Astrocyte of the hippocampus (primary cell): Measurements from ENCODE around the gene GOLT1A.

Source experiments
- DNase-seq: peaks from one replicate; pipeline ENCODE4 v3.0.0; 2011; ENCODE audit warnings: low read depth, low spot score

The GOLT1A gene, protein sequence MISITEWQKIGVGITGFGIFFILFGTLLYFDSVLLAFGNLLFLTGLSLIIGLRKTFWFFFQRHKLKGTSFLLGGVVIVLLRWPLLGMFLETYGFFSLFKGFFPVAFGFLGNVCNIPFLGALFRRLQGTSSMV

DNA sequence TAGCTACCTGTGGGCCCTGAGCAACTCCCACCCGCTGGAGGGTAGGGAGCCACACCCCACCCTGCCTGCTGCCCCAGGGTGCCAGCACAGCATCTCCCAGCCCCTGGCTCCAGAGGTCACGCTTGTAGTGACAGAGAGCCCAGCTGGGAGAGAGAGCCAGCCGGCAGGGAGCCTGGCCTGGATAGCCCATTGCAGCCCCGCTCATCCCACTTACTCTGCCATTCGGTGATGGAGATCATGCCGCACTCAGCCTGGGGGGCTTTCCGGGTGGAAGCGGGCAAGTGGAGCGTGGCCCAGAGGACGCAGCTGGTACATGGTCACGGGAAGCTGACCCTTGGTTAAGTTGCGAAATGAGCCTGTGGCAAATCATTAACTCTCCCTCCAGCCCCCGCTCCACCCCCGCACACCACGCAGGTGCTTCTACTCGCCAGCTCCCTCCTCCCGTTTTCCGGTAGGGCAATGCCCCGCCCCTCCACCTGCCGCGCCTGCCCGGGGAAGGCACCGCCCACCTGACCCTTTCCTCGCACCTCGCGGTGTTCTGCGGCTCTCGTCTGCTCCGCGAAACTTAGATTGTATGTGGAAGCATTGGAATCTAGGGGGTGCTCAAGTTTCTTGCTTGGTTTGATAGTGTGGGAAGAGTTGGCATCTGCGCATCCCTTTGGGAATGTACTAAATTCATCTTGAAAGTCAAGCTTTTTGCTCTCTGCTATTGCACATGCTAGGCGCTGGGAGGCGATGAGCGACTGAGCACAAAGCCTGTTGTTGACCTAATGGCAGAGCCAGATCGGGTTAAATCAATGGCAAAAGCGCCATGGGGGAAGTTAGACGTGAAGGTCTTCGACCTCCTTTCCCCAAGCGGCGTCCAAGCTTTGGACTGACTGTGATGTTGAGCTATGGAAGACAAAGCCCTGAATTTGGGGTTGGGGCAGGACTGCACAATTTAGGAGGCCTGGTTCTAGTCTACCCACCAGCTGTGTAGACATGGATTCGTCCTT, at the start of gene GOLT1A:
Gene GOLT1A (minus strand): TSS at position 321 of the 995 bp plus-strand sequence. CDS start 82 bp downstream, at position 239.
- DNase-seq, result peak; percentile 70

DNA sequence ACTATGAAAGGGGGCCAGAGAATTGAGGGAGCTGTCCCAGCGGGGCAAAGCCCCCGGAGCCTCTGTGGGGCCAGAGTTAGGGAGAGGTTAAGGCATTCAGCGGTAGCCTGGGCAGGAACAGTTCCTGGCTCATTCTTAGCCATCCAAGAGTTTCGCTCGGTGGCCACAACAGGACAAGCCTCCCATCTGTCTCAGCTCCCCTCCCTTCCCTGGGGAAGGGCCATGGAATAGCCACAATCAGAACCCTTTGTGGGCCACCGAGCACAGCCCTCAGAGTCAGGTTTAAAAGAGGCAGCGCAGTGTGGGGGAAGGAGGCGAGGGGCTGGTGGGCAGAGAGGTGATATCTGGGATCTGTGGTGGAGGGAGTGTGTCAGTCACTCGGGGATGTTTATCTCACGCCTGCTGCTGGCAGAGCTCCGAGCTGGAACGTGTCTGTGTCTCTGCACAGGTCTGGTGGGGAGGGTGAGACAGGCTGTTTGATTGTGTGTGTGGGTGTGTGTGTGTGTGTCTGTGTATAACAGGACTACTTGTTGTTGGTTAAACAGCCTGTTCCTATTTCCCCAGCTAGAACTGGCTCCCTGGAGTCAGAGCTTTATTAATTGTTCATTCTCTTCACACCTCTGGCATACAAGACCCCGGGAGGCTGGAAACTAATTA, 49.6 kb upstream of the GOLT1A start:
- peak; percentile 14 for DNase-seq

DNA sequence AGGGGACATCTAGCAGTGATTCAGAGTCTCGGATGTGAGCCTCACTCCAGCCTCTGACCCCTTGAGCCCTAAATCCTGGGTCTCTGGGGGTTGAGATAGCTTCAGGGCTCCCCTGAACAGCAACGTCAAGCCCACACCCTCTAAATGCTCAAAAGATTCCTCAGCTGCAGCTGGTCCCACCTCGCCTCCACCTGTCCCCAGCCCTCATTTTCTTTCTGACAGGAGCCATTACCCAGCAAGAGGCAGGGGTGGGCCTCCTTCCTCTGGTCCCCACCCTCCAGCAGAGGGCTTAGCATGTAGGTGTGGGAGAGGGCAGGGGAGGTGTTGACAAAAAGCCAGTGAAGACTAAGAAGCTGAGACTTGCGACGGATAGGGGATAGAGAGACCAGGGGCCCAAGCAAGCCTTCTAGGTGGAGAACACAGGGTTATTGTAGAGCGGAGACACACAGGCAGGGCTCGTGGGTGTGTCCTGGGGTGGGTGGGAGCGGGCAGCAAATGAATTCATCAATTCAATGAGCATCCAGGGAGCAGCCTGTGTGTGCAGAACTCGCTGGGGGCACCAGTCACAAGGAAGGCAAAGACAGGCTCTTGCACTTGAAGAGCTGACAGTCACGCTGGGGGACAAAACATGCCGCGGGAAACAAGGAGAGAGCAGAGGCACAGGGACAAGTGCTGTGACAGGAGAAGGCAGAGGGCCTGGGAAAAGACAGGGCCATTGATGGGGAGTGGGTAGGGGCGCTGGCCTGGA, 48.9 kb upstream of the GOLT1A start:
- DNase-seq, result no peak

DNA sequence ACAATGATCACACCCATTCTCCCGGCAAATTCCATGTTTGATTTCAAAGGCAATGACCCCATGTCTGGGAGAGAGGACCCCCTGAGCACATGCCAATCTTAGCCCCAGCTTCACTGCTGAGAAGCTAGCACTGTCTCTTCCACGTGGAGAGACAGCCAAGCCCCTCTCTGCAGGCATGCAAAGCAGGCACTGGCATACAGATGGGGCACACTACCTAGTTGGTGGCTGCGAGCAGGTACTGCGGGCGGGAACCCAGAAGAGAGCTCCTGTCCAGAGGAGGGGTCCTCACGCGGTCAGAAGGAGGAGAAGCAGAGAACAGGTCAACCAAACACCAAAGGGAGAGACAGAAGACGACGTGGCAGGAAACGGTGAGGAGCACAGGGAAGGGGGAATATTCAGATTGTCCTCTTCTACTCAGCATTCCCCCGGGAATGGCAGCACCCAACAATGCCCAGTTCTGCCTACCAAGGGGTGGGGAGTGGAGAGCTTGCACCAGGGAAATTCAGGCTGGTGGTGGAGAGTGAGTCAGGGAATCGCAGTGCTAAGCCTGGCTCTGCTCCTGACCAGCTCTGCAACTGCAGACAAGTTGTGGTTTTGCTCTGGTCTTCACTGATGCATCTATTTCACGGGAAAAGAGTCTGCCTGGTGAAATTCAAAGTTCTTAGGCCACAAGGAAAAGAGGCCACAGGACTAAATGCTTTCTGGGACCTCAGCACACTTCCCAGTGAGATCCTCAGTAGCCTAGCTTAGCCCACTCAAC, 48.1 kb upstream of the GOLT1A start:
- DNase-seq, result peak; percentile 63

DNA sequence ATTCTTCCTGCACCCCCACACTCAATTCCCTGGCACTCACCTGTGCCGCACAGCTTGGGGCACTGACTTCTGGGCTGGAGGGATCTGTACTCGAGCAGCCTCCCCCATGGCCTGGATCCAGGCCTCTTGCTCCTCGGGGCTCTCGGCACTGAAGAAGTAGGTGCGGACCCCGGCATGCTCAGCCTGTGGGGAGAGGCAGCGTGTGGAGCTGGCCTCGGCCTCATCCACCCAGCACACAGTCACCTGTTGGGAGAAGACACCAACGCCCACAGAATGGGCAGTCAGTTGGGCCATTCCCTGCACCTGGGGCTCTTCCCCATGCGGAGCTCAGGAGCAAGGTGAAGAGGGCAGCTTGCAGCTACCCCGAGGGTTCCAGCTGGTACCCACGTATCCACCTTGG, 47.5 kb upstream of the GOLT1A start:
- DNase-seq, result no peak

DNA sequence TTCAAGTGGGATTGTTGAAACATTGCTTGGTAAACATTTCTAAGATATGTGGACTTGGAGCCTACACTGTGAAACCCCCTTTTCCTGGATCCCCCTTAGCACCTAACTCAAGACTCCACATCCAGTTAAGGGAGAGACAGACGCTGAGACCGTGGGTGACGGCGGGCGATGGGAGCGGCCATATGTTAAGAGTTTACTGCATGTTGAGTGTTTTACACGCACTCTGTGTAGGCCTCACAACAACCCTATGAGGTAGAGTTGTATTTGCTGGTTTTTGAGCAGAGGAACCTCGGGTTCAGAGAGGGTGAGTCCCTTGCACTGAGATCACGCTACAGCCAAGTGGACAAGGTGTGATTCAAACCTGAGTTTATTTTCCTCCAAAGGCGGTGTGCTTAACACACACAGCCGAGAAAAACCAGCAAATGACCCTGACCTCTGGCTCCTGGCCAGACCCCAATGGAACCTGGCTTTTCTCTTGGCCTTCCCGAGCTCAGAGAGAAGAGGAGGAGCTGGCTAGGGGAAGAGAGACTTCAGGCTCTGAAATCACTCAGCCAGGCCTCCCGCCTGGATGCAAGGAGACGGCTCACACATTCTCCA, 46.9 kb upstream of the GOLT1A start:
- no peak for DNase-seq

DNA sequence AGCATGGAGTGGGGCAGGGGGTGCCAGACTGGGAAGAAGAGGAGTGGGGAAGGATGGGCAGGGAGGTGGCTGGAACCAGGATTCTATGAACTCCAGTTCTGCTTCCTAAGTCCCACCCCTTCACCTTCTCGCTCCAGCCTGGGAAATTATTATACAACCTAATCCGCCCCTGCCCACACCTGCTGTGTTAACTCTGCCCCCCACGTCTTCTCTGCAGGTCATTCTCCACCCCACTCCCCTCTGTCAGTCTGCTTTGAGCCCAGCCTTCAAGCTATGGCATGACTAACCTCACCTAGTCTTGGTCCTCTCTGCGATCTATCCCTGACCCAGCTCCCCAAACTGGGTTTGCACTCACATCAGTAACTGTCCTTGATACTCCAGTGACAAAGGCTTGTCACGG, 46.0 kb upstream of the GOLT1A start:
- no peak for DNase-seq

DNA sequence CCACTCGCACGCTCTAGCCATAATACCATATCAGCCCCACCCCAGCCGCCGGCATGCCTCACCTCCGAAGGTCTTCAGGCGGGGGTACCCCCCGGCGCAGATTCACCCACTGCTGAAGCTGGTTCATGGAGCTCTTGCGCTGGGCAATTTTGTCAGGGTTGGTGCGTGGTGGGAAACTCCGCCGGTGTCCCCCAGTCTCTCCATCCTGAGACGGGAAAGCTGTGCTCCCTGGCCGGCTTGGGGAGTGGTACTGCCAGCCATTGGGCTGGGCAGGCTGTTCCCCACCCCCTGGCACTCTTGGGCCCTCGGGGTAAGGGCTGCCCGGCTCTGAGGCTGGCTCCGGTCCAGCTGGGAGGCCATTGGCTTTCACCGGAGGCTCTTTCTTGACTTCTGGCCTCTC, 45.4 kb upstream of the GOLT1A start:
- DNase-seq, result no peak

DNA sequence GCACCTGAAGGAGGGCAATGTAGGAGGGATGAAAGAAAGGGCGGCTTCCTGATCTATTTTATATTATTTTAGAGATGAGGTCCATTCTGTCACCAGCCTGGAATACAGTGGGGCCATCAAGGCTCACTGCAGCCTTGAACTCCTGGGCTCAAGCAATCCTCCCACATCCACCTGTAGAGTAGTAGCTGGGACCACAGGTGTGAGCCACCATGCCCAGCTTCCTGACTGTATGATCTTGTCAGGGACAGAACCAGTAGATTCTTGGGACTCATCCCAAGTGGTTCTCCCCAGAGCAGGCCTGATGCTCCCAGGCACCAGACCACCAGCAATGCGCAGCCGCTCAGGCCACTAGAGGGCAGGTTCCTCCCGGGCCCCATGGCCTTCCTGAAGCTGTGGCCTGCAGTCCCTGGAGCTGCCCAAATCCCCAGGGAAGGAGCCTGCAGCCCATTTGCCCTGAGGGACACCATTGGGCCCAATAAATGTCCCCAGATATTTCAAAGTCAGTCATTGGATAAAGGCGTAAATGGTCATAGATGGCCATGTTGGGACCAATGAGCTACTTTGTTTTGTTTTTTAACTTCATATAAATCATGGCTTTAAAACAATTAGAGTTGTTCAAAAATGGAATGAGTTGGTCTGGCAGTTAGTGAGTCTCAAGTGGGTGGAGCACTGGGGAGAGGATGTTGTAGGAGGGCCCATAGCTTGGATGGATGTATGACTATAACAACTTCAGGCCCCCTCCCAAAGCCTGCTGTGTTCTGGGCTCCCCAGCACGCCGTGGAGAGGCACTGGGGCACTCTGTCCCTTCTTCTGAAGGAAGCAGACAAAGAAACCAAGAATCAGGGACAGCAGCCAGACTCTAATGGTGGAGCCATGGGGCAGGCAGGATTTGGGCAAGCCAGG, 44.7 kb upstream of the GOLT1A start:
- DNase-seq, result peak; percentile 61

DNA sequence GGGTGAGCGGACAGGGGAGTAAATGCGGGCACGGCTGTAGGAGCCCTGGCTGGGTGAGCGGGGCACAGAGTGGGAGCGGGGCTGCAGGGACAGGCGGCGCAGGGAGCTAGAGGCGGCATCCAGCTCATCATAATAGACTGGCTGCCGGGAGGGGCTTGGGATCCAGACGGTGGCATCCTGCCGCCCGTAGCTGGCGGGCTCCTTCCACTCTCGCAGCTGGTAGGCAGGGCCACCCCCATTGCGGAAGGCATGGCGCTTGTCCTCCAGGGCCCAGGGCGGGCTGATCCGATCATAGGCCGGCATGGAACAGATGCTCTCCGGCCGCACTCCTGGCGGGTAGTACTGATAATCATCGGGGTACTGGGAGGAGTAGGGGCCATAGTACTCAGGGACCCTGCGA, 43.7 kb upstream of the GOLT1A start:
- no peak for DNase-seq

DNA sequence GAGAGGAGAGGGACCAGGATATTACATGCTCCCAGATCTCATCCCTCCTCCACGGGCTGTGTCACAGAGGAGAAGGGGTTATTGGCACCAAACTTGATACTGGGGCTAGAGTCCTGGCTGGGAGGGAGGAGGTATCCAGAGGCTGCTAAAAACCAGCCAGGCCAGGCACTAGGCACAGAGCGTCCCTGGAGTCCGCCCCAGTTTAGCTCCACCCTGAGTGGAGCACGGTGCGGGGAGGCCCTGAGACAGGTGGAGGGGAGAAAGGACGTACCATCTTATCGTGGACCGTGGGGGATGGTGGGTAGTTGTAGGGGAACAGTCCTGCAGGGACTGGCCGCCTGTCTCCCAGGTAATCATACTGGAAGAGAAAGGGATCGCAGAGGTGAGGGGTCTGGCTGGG, 42.7 kb upstream of the GOLT1A start:
- no peak for DNase-seq

DNA sequence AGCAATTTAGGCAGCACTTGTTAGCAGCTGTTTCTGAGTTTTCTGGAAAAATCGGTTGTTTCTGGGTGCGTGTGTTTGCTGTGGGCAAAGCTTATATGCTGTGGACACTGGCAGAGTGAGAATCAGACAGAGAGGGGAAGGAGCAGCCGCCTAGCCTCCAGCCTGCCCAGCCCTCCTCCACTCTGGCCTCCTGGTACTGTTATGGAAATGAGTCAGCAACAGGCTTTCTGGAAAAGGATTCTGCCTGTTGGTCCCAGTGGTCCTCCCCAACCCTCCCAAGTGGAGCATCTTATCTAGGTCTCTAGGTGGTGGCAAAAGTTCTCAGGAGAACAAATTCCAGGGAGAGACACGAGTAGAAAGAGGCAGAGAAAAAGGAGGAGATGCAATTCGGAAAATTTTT, 42.2 kb upstream of the GOLT1A start:
- DNase-seq, result peak; percentile 17

DNA sequence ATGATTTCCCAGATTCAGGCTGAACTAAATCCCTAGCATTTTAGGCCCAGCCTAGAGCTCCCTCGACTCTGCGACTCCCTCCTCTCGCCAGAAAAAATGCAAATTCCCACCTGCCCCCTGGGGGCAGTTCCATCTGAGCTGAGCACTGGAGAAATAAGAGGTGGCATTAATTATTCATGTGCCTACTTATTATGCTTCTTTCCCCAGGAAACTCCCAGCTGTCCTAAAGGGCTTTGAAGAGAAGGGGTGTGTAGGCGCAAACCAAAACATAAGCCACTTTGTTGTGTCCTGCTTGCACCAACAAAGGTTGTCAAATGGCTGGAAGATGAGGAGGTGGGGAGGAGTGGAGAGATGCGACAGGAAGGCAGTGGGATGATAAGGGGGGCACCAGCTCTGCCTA, 41.4 kb upstream of the GOLT1A start:
- no peak for DNase-seq

DNA sequence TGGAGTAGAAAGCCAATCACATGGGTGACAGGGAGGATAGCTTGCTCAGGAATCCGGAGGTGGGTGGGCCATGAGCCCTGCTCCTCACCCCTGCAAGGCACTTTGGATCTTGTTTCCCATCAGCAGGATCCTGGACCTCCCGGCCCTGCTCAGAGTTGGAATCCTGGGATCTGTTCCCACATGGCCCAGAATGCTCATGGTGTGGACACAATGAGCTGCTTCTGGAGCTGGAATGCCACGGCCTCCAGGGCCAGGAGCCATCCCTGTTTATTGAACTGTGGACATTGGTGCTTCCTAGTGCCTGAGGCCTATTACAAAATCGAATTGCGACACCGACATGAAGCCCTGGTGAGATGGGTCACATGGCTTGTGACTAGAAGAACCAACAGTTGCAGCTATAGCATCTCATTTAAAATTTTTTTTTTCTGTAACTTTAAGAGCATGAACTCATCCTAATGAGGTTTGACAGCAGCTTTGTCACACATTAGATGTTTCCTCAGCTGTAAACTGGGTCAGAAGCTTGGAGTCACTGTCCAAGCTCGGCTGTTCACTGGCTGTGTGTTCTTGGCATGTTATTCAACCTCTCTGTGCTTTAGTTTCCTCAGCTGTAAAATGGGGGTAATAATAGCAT, 40.4 kb upstream of the GOLT1A start:
- DNase-seq, result no peak

DNA sequence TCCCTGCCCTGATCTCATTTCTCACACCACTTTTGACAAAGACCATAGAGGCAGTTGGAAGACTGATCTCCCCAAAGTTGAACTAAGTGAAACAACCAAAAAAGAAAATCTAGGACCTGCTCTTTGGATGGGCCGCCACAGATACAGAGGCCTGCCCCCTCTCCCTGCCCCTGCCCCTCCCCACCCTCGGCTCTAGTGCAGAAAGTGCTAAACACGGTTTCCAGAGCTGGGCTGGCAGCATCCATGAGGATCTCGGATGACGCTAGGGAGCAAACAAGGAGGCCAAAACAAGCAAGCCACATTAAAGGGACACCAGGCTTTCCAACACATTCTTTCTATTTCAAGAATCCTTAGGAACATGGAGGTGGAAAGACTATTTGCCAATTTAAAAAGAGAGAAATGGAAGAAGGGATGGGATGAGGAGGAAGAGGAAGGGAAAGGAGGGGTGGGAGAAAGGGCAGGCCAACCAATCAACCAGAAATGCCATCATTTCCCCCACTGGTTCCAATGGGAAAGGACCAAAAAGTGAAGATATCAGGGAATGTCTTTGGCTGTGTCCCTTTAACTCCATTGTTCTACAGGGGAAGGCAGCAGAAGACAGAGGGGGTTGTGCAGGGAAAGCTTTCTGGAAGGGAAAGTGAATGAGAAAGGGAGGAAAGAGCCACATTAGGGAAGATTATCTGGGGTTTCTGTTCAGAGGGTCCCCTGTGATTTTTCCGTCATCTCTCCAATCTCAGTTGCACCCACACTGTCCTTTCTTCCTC, 38.3 kb upstream of the GOLT1A start:
- DNase-seq, result no peak

DNA sequence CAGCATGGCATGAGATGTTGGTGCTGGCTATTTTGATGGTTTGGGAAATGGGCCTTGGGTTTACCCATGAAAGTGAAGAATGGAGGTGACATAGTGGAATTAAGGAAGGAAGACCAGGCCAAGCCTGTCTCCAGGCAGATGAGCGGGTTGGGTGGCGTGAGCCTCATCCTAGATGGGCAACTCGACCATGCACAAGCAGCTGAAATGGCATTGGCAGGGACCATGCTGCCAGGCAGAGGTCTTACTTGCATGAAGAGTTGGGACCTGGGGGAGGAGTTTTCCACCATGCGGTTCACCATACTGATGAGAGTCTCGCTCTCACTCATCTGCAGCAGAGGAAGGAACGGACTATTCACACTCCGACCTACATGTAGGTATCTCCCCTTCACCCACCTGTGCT, 37.5 kb upstream of the GOLT1A start:
- no peak for DNase-seq

DNA sequence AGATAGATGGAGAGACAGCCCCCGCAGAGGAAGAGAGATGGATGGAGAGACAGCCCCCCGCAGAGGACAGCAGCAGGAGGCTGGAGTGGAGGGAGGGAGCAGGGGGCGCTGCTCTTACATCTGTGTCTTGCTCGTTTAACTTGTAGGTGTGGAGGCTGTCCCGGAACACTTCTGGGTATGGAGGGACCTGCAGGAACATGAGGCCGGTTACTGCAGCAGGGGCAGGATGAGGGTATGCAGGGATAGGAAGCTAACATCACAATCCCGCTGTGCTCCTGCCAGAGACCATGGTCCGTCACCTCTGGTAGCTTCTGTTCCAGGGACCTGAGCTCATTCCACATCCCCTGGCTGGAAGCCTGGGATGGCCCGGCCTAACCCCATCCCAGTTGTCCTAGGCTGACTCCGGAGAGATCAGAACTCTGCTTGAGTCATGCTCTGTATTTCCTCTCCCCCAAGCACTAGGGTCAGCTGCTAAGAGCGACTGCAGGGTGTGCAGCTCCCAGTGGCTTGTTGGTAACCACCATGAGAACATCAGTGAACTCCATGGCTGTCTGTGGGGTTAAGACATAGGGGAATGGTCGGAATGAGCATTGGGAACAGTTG, 36.7 kb upstream of the GOLT1A start:
- no peak for DNase-seq
